Adrenal gland (tissue), 5 donors: ENCODE data around the gene COPRS.

Source experiments
- POLR2A ChIP-seq, 2 donors: fragments of 450-650 bp; IDR thresholded peaks; one replicate each; pipeline ENCODE4 v1.6.1; 2017; ENCODE audit warnings: antibody characterized with exemption in 2 of 2, mild to moderate bottlenecking in 2 of 2, moderate library complexity in 1 of 2
- TF ChIP-seq, protein P1 (sequence below), 6 experiments: fragments of 450-650 bp in 4 of 6; fragments of 200-600 bp in 2 of 6; sonication (generic) in 1 of 6; IDR thresholded peaks; 1 replicate in 5 of 6; 2 replicates in 1 of 6; pipeline versions ENCODE4 v1.5.1 to v1.8.0; 2016 to 2021; ENCODE audit warnings: antibody characterized with exemption in 6 of 6, mild to moderate bottlenecking in 2 of 6, moderate library complexity in 1 of 6
- donor health status: DM: no; HTN: no; CAD: no.

DNA sequence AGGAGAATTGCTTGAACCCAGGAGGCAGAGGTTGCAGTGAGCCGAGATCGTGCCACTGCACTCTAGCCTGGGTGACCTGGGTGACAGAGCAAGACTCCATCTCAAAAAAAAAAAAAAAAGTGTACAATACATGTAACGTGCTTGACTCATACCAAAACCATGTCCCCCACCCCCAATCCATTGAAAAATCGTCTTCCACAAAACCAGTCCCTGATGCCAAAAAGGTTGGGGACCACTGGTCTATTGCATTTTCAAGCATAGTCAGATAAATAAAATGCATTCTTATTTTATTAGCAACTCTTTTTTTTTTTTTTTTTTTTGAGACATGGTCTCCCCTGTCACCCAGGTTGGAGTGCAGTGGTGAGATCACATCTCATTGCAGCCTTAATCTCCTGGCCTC is 52.1 kb downstream of the COPRS start:
- no peak for TF ChIP-seq POLR2A (IDR thresholded peaks at IDR 0.05)
- TF ChIP-seq, protein P1, sequence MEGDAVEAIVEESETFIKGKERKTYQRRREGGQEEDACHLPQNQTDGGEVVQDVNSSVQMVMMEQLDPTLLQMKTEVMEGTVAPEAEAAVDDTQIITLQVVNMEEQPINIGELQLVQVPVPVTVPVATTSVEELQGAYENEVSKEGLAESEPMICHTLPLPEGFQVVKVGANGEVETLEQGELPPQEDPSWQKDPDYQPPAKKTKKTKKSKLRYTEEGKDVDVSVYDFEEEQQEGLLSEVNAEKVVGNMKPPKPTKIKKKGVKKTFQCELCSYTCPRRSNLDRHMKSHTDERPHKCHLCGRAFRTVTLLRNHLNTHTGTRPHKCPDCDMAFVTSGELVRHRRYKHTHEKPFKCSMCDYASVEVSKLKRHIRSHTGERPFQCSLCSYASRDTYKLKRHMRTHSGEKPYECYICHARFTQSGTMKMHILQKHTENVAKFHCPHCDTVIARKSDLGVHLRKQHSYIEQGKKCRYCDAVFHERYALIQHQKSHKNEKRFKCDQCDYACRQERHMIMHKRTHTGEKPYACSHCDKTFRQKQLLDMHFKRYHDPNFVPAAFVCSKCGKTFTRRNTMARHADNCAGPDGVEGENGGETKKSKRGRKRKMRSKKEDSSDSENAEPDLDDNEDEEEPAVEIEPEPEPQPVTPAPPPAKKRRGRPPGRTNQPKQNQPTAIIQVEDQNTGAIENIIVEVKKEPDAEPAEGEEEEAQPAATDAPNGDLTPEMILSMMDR (IDR thresholded peaks at IDR 0.05), result no peak
